K562 (cell line): ENCODE data around the gene OR2C3. TPM values are rescaled to one million over a fixed set of nuclear protein-coding genes. Genes with fewer than 3 reads are reported as not detected.

ENCODE experiments used
- ATAC-seq: fragments of 200-7000 bp; cut with Tn5 transposase; 3 replicates; pipeline ENCODE4 v1.9.1; 2020; ENCODE audit warnings: moderate library complexity
- BruUV-seq: library from RNA; stranded (reverse); fragments of 400-500 nt; replicated peaks from 2 replicates; lab custom pipeline; 2021; lab: Mats Ljungman, UMichigan
- CTCF ChIA-PET: fragments of 300-600 bp; formaldehyde crosslinking; extraction: SDS; loops from one replicate; lab custom pipeline; 2021; ENCODE audit warnings: low intra/inter-chr PET ratio; lab: Yijun Ruan, JAX
- POLR2A ChIA-PET: fragments of 300-600, 350-650 bp; sonication (Branson Sonifier 250); formaldehyde crosslinking; extraction: SDS; loops from one replicate; lab custom pipeline; 2021; ENCODE audit warnings: antibody characterized with exemption, inconsistent platforms; lab: Yijun Ruan, JAX
- DNase-seq, 4 experiments: peaks; one replicate each; pipeline versions ENCODE4 v3.0.0 to v3.0.0-alpha.2; 2011 to 2018; ENCODE audit warnings: low spot score in 3 of 4, mixed read lengths in 3 of 4; ENCODE audit errors: extremely low read depth in 1 of 4
- FAIRE-seq: peaks from 2 replicates; lab custom pipeline; 2011; peaks lifted over from hg19 to GRCh38; lab: Jason Lieb, UNC
- H2AFZ ChIP-seq: 2 replicates; pipeline ENCODE4 v1.6.0; 2011; ENCODE audit warnings: low read depth, low read length, control low read depth, inconsistent platforms
- H3K27ac ChIP-seq: fragments of 200-600 bp; 3 replicates; pipeline ENCODE4 v1.8.0; 2011; ENCODE audit warnings: low read depth, mild to moderate bottlenecking, control low read depth, inconsistent platforms, low read length, moderate library complexity, mixed read lengths; ENCODE audit errors: extremely low read depth
- H3K27me3 ChIP-seq, 2 experiments: fragments of 300-600 bp in 1 of 2; 2 replicates in 1 of 2; 3 replicates in 1 of 2; pipeline versions ENCODE4 v1.6.0 to v1.8.0; 2011; ENCODE audit warnings: inconsistent platforms in 2 of 2, low read length in 2 of 2, mild to moderate bottlenecking in 1 of 2, mixed read lengths in 1 of 2, moderate library complexity in 1 of 2; ENCODE audit not compliant: control insufficient read depth in 2 of 2, insufficient read depth in 2 of 2
- H3K36me3 ChIP-seq: fragments of 300-600 bp; 3 replicates; pipeline ENCODE4 v1.8.0; 2011; ENCODE audit warnings: mild to moderate bottlenecking, low read length, inconsistent platforms; ENCODE audit not compliant: control insufficient read depth, insufficient read depth
- H3K4me1 ChIP-seq, 2 experiments: fragments of 200-600 bp in 1 of 2; replicated peaks in 1 of 2; 2 replicates in 1 of 2; 3 replicates in 1 of 2; pipeline versions ENCODE4 v1.5.1 to v1.8.0; 2011; ENCODE audit warnings: inconsistent platforms in 2 of 2, low read length in 2 of 2, mild to moderate bottlenecking in 1 of 2, mixed read lengths in 1 of 2, moderate library complexity in 1 of 2; ENCODE audit not compliant: control insufficient read depth in 2 of 2, insufficient read depth in 2 of 2
- H3K4me2 ChIP-seq: 2 replicates; pipeline ENCODE4 v1.6.1; 2011; ENCODE audit warnings: low read length, control low read depth, inconsistent platforms, mixed read lengths; ENCODE audit not compliant: insufficient read depth
- H3K4me3 ChIP-seq: fragments of 200-600 bp; sonication (generic), shearing (Covaris generic); 2 replicates; pipeline ENCODE4 v1.5.1; 2016; ENCODE audit warnings: control low read depth, inconsistent platforms
- H3K79me2 ChIP-seq: fragments of 200-600 bp; 3 replicates; pipeline ENCODE4 v1.8.0; 2011; ENCODE audit warnings: low read length, inconsistent platforms; ENCODE audit not compliant: control insufficient read depth, insufficient read depth
- H3K9ac ChIP-seq, 2 experiments: 2 replicates each; pipeline versions ENCODE4 v1.6.0 to v1.6.1; 2011; ENCODE audit warnings: low read depth in 2 of 2, low read length in 2 of 2, control low read depth in 1 of 2, inconsistent platforms in 1 of 2, mild to moderate bottlenecking in 1 of 2, mixed read lengths in 1 of 2; ENCODE audit not compliant: insufficient read depth in 1 of 2
- H3K9me1 ChIP-seq: one replicate; pipeline ENCODE4 v1.6.0; 2011; ENCODE audit warnings: inconsistent platforms, mild to moderate bottlenecking, low read length, moderate library complexity; ENCODE audit not compliant: control insufficient read depth, insufficient read depth
- H3K9me3 ChIP-seq: replicated peaks from 2 replicates; pipeline ENCODE4 v1.5.1; 2011; ENCODE audit warnings: low read depth, low read length, inconsistent platforms; ENCODE audit not compliant: control insufficient read depth, insufficient read depth
- H4K20me1 ChIP-seq: replicated peaks from 2 replicates; pipeline ENCODE4 v1.6.1; 2011; ENCODE audit warnings: low read length, inconsistent platforms, mixed read lengths; ENCODE audit not compliant: control insufficient read depth, insufficient read depth
- FOXA3 ChIP-seq, 2 experiments: fragments of 450-650 bp in 1 of 2; sonication (generic) in 1 of 2; formaldehyde crosslinking; IDR thresholded peaks in 1 of 2; conservative IDR thresholded peaks in 1 of 2; 2 replicates each; pipeline versions ENCODE4 v1.4.0 to v1.8.0; 2020 to 2022; ENCODE audit warnings: mild to moderate bottlenecking in 2 of 2, missing genetic modification reagents in 1 of 2
- HMGXB4 ChIP-seq: sonication (generic); formaldehyde crosslinking; IDR thresholded peaks from 2 replicates; pipeline ENCODE4 v1.8.1; 2023; ENCODE audit warnings: mild to moderate bottlenecking, missing genetic modification reagents
- LCOR ChIP-seq: sonication (generic); formaldehyde crosslinking; IDR thresholded peaks from 2 replicates; pipeline ENCODE4 v1.8.0; 2022; ENCODE audit warnings: mild to moderate bottlenecking, missing genetic modification reagents
- whole genome bisulfite sequencing: fragments of 100-300 bp; shearing (Covaris generic); methylation state at CpG from one replicate; pipeline ENCODE4 v1.1.6; 2016; ENCODE audit warnings: low coverage, mixed read lengths; ENCODE audit not compliant: insufficient coverage; ENCODE audit errors: missing lambda C conversion rate; 5-methylcytosine and 5-hydroxymethylcytosine counted together
- in situ Hi-C: fragments of 300-500 bp; cut with MboI; formaldehyde crosslinking; loops from 4 replicates; pipeline ENCODE4 v1.15.0; 2018; ENCODE audit warnings: inconsistent platforms, mixed read lengths
- intact Hi-C: fragments of 100-400 bp; cut with micrococcal nuclease; formaldehyde crosslinking; loops from 2 replicates; pipeline ENCODE4 v1.14.2; 2022
- polyA plus RNA-seq, 8 experiments: library from polyadenylated mRNA; depleted of rRNA in 4 of 8; stranded (reverse) in 5 of 8; unstranded in 3 of 8; fragments of >200 nt; fragmentation: Nextera tagmentation in 2 of 8; fragmentation: Illumina TruSeq in 1 of 8; extraction: Ambion mirVana in 2 of 8; extraction: Trizol in 1 of 8; gene quantifications; 2 replicates each; pipeline versions ENCODE4 v1.2.1 to v1.2.3, GENCODE V29; 2011 to 2014; ENCODE audit warnings: inconsistent platforms in 1 of 8, missing spikeins in 1 of 8
- total RNA-seq, 7 experiments: library from RNA; depleted of rRNA in 6 of 7; stranded (reverse); fragments of >200 nt in 6 of 7; fragmentation: Illumina TruSeq in 2 of 7; extraction: Trizol in 2 of 7; gene quantifications; 2 replicates each; pipeline versions ENCODE4 v1.2.1 to v1.2.3, GENCODE V29; 2011 to 2021; ENCODE audit warnings: low replicate concordance in 1 of 7

The OR2C3 gene
- total and polyA plus RNA-seq, 9 of the 15 experiments (the other 6 are each of a cell fraction or from before 2014, with no cell fraction given), result under 0.01 to 0.05 (median 0.03) TPM; not detected in 4

GRCh38 chr1:247548769-247549182 is 12.5 kb upstream of the OR2C3 start, which contains the start of gene GCSAML:
GCSAML (plus strand) TSS chr1:247549134; CDS start chr1:247549192, 58 bp downstream.
- Histone ChIP-seq H2AFZ (no peak within 1 kb of the TSS), H3K9ac (peak within 1 kb of the TSS in 1 of 2 experiments; percentile 31; a peak in 1 of 4 replicates), H3K4me1 (peaks cover 2 to 8% of the 10 kb centered on the region in 2 experiments; a peak in 2 of 5 replicates), H3K79me2 (no peaks in the 10 kb centered on the region), H3K27me3 (peaks cover 0 to 9% of the 10 kb centered on the region in 2 experiments; a peak in 2 of 5 replicates), H3K27ac (no peak within 1 kb of the TSS), H3K9me1 (no peaks in the 10 kb centered on the region), H3K4me2 (no peak within 1 kb of the TSS), H4K20me1 (no peaks in the 10 kb centered on the region), H3K4me3 (no peak within 1 kb of the TSS), H3K9me3 (no peaks in the 10 kb centered on the region), H3K36me3 (no peaks in the 10 kb centered on the region)
- ATAC-seq, result no peak
- no peak for FAIRE-seq
- no peak for TF ChIP-seq FOXA3 (CRISPR knock-in tag; conservative IDR thresholded peaks at IDR 0.05 in 1 of 2, IDR thresholded peaks at IDR 0.05 in 1 of 2)
- TF ChIP-seq HMGXB4 (CRISPR knock-in tag), result no peak
- TF ChIP-seq LCOR (CRISPR knock-in tag), result no peak
- no peak for DNase-seq
- no TSS peak for BruUV-seq
- intact Hi-C loops (no loop called here), in situ Hi-C loops (no loop called here)
- WGBS, result 0% methylated on average over 13 of the region's 13 CpGs
- POLR2A ChIA-PET, result no interaction called here
- CTCF ChIA-PET, result no interaction called here
